Middle frontal gyrus (tissue), 1 donor: ENCODE measurements around the gene UTP18.
A peak's percentile ranks its signal among the peaks of the same experiment; 100 is the strongest.
"Not testable (repeated sequence)": the region's sequence is repeated elsewhere in the genome, so short reads cannot be mapped to it uniquely, and the experiment has no call there.

ENCODE experiments used
- DNase-seq: peaks from one replicate; pipeline ENCODE4 v3.0.0-alpha.2; 2015; ENCODE audit warnings: low spot score; ENCODE audit errors: extremely low spot score

The UTP18 gene

GRCh38 chr17:51258756-51259563, 1.4 kb upstream of the UTP18 start:
- DNase-seq = no peak

GRCh38 chr17:51259564-51260236, 646 bp upstream of the UTP18 start, which contains the start of gene MBTD1:
Gene MBTD1 (minus strand): TSS chr17:51260049. CDS start chr17:51225161, 34,888 bp downstream.
- DNase-seq = peak; percentile 90

DNA sequence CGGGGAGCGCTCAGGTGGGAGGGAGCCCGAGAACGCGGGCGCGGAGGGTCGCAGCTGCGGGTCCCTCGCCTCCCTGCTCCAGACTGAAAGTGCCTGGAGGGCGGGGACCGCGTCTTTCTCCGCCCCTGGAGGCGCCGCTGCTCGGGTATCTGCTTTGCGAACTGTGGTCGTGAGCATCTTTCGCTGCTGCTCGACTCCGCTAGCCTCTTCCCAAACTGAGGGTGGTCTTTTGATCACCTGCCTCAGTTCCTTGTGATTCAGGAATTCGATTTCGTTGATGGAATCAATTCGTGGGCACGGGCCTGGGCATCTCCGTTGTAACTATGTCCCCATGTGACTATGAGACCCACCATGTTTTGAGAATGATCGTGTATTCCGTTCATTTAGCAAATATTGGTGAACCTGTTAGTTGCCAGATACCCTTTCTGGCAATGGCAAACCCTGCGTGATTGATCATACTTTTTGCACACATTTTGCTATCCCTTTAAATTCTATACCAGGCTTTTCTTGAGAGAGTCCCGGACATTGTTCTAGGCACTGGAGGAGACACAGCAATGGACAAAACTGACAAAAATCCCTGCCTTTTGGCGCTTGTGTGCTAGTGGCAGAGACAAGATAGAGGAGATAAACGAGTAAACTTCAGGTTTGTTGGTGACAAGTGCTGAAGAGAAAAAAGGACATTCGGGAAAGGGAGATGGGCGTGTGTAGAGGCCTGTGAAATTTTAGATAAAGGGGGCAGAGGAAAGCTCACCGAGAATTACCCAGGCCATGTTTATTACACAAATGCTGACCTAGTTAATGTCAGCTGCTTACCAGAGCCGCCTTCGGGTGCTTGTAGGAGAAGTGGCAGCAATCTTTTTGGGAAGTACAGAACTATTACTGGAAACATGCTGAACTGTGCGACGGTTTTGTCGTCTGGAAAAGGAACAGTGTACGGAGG, 948 bp downstream of the UTP18 start:
- no peak for DNase-seq

DNA sequence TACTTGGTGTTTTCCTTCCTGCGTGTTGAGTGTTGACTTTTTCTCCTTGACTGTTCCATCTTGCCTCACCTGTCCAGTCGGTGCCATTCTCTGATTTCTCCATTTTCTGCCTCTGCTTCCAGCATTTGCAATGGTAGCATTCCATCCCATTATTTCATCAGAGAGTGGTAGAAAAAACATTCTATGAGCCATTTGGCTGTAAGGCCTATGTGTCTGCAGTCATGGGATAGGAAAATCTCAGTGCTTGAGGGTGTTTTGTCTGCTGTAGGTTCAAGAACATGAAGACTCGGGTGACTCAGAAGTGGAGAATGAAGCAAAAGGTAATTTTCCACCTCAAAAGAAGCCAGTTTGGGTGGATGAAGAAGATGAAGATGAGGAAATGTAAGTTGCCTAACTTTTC, 2.7 kb downstream of the UTP18 start:
- no peak for DNase-seq

DNA sequence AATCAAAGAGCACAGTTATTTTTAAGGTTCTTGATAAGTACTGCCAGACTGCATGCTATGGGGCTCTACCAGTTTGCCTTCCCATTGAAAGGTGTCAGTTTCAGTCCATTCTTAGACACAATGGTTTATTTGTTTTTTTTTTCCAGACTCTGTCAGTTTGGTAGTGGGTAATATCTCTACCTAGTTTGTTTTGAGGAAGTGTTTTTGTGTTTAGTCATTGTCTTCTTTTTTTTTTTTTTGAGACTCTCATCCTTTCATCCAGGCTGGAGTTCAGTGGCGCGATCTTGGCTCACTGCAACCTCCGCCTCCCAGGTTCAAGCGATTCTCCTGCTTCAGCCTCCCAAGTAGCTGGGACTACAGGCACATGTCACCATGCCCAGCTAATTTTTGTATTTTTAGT, 4.1 kb downstream of the UTP18 start:
- not testable (repeated sequence) for DNase-seq

DNA sequence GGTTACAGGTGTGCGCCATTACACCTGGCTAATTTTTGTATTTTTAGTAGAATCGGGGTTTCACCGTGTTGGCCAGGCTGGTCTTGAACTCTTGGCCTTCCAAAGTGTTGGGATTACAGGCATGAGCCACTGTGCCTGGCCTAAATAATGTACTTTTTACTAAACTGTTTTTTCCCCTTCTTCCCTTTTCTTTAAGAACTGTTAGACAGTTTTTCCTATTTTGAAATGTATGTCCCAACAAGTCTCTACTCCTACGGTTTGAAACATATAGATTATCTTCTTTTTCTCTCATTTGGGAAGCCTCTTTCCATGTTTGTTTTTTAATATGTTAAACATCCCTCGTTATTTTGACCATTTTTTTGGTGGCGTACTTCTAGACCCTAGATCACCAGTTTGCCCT, 9.6 kb downstream of the UTP18 start:
- DNase-seq = no peak

DNA sequence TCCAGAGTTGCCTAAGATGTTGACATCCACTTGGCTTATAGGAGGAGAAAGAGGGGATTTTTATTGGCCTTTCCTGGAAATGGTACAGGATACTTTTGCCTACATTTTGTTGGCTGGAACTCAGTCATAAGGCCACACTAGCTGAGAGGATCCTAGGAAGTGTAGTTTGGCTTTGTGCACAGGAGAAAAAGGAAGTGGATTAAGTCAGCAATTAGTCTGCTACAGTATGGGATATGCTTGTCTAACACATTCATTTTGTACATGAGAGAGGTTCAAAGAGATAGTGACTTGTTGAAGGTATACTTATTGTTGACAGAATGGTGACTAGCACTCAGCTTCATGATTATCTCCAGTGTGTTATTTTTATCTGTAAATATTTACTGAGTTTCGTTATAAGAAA, 10.3 kb downstream of the UTP18 start:
- no peak for DNase-seq

DNA sequence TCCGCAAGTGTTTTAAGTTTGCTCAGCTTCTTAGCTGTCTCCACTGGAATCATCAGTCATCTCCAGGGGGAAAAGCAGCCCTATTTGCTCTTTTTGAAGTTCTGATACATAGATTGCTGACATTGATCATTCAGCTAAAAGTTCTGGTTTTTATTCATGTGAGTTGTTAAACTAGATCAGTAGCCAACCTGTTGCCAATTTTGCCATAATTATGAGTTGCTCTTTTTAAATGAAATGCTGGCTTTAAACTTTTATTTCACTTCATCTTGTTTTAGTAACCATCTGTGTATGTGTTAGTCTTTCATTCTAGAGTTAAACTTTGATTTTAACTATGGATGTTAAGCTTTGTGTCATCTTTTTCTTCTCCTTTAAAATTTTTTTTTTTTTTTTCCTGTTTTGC, 12.5 kb downstream of the UTP18 start:
- no peak for DNase-seq

GRCh38 chr17:51275381-51275780, 15.0 kb downstream of the UTP18 start:
- no peak for DNase-seq

GRCh38 chr17:51279183-51279582, 18.8 kb downstream of the UTP18 start:
- no peak for DNase-seq

DNA sequence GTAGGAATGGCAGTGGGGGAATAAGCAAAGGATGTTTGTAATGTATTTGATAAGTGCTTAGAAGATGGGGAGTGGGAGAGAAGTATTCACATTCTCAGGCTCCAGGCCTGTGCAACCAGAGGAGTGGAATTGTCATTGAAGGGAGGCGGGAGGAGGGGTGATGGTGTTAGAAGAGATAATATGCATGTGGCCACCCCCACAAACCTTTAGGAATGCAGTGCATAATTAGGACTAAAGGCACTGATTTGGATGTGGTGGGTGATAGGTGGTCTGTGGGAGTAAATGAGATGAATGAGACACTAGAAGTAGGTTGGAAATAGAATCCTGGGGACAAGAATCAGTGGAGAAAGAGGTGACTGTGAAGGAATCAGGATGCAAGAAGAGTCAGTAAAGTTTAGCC, 27.1 kb downstream of the UTP18 start:
- DNase-seq = no peak

DNA sequence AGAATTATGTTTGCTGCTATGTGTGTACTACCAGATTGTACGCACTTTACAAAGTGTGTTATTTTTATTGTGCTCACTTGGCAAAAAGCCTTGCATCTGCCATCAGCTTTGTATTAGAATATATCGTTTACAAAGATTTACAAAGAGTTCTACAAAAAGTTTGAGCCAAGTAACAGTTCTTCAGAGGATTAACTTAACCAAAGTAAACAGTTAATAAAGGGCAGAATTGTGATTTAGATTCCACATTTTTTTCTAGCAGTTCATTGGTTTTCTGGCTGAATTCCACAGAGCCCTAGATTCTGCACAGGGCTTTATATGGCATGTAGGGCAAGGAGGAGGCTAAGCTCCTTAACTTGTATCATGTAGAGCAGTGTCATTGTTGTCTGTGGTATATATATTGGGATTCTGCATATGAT, 29.4 kb downstream of the UTP18 start:
- DNase-seq = no peak

DNA sequence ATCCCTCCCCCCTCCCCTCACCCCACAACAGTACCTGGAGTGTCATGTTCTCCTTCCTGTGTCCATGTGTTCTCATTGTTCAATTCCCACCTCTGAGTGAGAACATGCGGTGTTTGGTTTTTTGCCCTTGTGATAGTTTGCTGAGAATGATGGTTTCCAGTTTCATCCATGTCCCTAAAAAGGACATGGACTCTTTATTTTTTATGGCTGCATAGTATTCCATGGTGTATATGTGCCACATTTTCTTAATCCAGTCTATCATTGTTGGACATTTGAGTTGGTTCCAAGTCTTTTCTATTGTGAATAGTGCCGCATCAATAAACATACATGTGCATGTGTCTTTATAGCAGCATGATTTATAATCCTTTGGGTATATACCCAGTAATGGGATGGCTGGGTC, 34.0 kb downstream of the UTP18 start:
- DNase-seq = not testable (repeated sequence)

- DNase-seq = peak; percentile 73
These were observed 38.4 kb downstream of the UTP18 start for GRCh38 chr17:51298508-51299371.

DNA sequence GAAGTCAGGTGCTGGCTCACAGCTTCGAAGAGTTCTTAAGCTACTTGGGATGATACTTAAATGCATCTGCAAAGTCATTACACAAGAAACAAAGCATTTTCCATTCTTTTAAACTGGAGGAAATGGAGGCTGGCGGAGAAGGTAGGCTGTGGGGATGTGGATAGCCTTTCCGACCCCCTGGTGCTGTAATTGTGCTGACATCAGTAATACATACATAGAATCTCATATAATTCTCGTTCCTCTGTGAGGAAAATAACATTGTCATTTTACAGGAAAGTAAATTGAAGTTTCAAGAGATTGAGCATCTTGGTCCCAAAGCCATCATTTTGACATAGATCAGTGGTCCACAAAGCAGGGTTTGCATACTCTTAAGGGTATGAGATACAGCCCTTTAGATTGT, 39.5 kb downstream of the UTP18 start:
- no peak for DNase-seq

GRCh38 chr17:51305182-51305581, 44.8 kb downstream of the UTP18 start:
- no peak for DNase-seq

DNA sequence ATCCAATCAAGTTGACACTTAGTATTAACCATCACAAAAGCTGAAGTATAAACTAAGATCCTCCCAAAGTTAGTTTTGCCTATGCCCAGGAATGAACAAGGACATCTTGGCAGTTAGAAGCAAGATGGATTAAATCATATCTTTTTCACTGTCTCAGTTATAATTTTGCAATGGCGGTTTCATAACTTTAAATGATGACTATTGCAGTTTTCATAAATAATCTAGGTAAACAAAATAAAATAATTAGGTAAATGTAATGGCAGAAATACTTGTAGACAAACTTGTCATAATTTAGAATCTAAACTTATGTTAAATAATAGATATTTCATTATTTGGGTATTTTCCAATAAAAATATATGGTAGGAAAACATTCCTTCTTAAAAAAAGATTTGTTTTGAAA, 51.7 kb downstream of the UTP18 start:
- not testable (repeated sequence) for DNase-seq

DNA sequence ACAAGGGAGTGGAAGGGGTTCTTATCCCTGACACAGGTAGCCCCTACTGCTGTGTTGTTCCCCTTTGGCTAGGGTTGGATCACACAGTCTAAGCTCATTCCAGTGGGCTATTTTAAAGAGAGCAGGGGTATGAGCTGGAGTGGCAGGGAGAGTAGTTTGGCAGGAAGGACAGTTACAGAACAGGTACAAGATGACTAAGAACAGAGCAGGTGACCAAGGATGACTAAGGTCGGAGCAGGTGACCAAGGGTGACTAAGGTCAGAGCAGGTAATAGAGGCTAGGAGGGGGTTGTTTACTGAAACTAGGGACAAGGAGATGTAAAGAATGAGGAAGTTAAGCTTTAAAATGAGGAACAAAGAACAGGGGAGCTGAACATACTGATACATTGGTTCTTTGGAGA, 58.8 kb downstream of the UTP18 start:
- DNase-seq = no peak

DNA sequence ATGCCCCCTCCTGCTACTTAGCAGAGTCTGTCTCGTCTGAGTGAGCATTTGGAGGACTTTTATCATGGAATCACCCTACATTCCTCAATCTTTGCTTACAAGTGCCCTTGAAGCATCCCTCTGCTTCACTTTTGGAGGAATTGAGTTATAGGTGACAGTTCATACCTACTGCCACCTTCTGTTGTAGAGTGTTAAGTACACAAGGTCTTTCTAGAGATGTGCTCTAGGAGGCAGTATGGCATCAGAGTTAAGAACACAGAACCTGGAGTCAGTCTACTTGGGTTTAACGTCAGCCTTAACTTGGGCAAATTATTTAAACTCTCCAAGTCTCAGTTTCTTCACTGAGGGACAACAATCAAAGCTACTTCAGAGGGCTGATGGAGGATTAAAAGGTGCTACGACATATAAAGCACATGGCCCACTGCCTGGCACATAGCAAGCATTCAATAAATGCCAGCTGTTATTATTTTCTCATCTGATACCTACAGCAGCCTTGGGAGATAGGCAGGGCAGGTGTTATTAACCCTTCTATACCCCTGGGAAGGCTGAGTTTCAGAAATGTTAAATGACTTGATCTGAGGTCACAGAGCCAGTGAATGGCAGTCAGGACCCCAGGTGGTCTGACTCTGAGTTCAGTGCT, 62.2 kb downstream of the UTP18 start:
- DNase-seq = no peak

DNA sequence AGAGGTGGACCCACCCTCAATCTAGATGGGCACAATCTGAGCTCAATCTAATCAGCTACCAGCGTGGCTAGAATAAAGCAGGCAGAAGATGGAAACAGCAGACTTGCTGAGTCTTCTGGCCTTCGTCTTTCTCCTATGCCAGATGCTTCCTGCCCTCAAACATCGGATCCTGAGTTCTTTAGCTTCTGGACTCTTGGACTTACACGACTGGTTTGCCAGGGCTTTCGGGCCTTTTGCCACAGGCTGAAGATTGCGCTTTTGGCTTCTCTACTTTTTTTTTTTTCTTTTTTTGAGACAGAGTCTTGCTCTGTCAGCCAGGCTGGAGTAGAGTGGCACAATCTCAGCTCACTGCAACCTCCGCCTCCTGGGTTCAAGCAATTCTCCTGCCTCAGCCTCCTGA, 65.1 kb downstream of the UTP18 start:
- no peak for DNase-seq
